Neural crest cell (in vitro differentiated cells): ENCODE measurements around the gene RAD23A. TPM values are rescaled to one million over a fixed set of nuclear protein-coding genes. Genes with fewer than 3 reads are reported as not detected.
"Not testable (repeated sequence)": the region's sequence is repeated elsewhere in the genome, so short reads cannot be mapped to it uniquely, and the experiment has no call there.

Source experiments
- DNase-seq: peaks from one replicate; pipeline ENCODE4 v3.0.0; 2021; ENCODE audit warnings: low read depth, mixed read lengths, low spot score
- H3K27ac Mint-ChIP-seq: one replicate; pipeline ENCODE4 v1.8.0; 2021; ENCODE audit warnings: mild to moderate bottlenecking, mixed read lengths; ENCODE audit not compliant: unreplicated experiment
- H3K27me3 Mint-ChIP-seq: 2 replicates; pipeline ENCODE4 v1.8.0; 2021; ENCODE audit warnings: low read depth, mild to moderate bottlenecking, mixed read lengths
- H3K36me3 Mint-ChIP-seq: 2 replicates; pipeline ENCODE4 v1.8.0; 2021; ENCODE audit warnings: low read depth, mild to moderate bottlenecking, mixed read lengths
- H3K4me1 Mint-ChIP-seq: 2 replicates; pipeline ENCODE4 v1.8.0; 2021; ENCODE audit warnings: mixed read lengths
- H3K4me3 Mint-ChIP-seq: one replicate; pipeline ENCODE4 v1.8.0; 2021; ENCODE audit warnings: mild to moderate bottlenecking, mixed read lengths
- H3K9me3 Mint-ChIP-seq: 2 replicates; pipeline ENCODE4 v1.8.0; 2021; ENCODE audit warnings: mixed read lengths
- CTCF ChIP-seq: fragments of 200-600 bp; sonication (generic); conservative IDR thresholded peaks from 2 replicates; pipeline ENCODE4 v1.5.0; 2021; ENCODE audit warnings: antibody characterized with exemption, mild to moderate bottlenecking
- total RNA-seq: library from RNA; stranded (reverse); gene quantifications from 2 replicates; pipeline ENCODE4 v1.2.1, GENCODE V29; 2021

RAD23A gene
- total RNA-seq, 1 donor from 2014 or later: 82.8 TPM

DNA sequence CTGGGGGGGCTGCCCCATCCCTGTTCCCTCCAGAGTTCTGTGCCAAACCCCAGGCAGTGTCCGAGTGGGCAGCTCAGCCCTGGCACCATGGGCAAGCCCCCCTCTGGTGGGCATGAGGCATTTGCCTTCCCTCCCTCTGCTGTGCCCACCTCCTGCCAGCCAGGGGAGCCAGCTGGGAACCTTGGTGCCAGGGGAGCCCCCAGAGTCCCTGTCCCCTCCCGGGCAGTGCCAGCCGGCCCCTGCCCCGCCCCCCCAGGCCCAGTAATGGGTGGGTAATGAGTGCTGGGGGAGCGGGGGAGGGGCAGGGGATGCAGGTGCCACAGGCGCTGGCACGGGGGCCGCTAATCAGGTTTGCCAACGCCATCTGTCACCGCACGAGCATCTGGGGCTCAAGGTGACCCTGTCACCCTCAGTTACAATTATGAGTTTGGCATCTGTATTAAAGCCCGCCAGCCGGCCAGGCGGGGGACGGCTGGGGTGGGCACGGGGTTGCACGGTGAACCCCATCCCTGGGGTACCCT is 29.6 kb downstream of the RAD23A start:
- no peak for TF ChIP-seq CTCF
- no peak overlapping the region for H3K4me3 Mint-ChIP-seq
- H3K27me3 Mint-ChIP-seq: peaks cover 62% of the 10 kb centered on the region
- H3K36me3 Mint-ChIP-seq: no peaks in the 10 kb centered on the region
- no peaks in the 10 kb centered on the region for H3K4me1 Mint-ChIP-seq
- no peak overlapping the region for H3K27ac Mint-ChIP-seq
- no peak for DNase-seq
- H3K9me3 Mint-ChIP-seq: no peaks in the 10 kb centered on the region

DNA sequence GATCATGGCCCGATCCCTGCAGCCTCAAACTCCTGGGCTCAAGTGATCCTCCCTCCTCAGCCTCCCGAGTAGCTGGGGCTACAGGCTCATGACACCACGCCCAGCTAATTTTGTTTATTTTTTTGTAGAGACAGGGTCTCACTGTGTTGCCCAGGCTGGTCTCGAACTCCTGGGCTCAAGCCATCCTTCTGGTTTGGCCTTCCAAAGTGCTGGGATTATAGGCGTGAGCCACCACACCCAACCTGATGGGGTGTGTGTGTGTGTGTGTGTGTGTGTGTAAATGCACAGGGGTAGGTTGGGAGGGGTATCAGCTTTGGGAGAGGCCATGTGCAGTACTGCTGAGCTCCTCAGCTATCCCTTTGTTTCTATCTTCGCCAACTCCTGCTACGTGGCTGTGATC is 30.4 kb downstream of the RAD23A start:
- H3K4me3 Mint-ChIP-seq, H3K27ac Mint-ChIP-seq, H3K9me3 Mint-ChIP-seq, H3K36me3 Mint-ChIP-seq, H3K4me1 Mint-ChIP-seq, DNase-seq: not testable (repeated sequence)
- H3K27me3 Mint-ChIP-seq: peaks cover 59% of the 10 kb centered on the region

DNA sequence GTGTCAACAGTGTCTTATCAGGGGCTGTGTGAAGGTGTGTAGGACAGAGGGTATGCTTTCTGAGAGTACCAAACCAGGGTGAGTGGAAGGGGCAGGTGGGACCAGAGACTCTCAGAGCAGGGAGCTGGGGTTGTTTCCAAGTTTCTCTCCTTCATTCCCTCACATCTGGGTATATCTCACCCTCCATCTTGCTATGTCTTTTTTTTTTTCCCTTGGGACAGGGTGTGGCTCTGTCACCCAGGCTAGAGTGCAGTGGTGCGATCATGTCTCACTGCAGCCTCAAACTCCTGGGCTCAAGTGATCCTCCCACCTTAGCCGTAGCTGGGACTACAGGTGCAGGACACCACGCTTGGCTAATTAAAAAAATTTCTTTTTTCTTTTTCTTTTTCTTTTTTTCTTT is 34.3 kb downstream of the RAD23A start:
- H3K4me1 Mint-ChIP-seq: peaks cover 2% of the 10 kb centered on the region
- no peaks in the 10 kb centered on the region for H3K36me3 Mint-ChIP-seq
- TF ChIP-seq CTCF: no peak
- H3K9me3 Mint-ChIP-seq: no peaks in the 10 kb centered on the region
- no peak overlapping the region for H3K27ac Mint-ChIP-seq
- H3K27me3 Mint-ChIP-seq: peaks cover 39% of the 10 kb centered on the region
- DNase-seq: no peak
- H3K4me3 Mint-ChIP-seq: no peak overlapping the region

- no peak overlapping the region for H3K27ac Mint-ChIP-seq
- H3K27me3 Mint-ChIP-seq: peaks cover 28% of the 10 kb centered on the region
- no peak for DNase-seq
- no peak overlapping the region for H3K4me3 Mint-ChIP-seq
- no peak for TF ChIP-seq CTCF
- no peaks in the 10 kb centered on the region for H3K36me3 Mint-ChIP-seq
- no peaks in the 10 kb centered on the region for H3K9me3 Mint-ChIP-seq
- peaks cover 9% of the 10 kb centered on the region for H3K4me1 Mint-ChIP-seq
Observed at GRCh38 chr19:12982648-12983047, 37.0 kb downstream of the RAD23A start.

DNA sequence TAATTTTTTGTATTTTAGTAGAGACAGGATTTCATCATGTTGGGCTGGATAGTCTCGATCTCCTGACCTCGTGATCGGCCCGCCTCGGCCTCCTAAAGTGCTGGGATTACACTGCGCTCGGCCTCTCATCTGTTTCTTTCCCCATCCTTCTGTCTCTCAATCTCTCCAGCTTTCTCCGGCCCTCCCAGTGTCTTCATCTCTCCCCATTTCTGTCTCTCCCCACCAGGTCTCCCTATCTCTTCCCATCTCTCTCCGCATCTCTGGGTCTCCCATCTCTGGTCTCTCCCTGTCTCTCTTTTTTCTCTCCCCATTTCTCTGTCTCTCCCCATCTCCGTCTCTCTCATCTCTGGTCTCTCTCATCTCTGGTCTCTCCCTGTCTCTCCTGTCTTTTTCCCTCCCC is 37.4 kb downstream of the RAD23A start:
- TF ChIP-seq CTCF: no peak
- H3K4me1 Mint-ChIP-seq: peaks cover 9% of the 10 kb centered on the region
- no peak overlapping the region for H3K27ac Mint-ChIP-seq
- no peaks in the 10 kb centered on the region for H3K9me3 Mint-ChIP-seq
- H3K4me3 Mint-ChIP-seq: no peak overlapping the region
- no peaks in the 10 kb centered on the region for H3K36me3 Mint-ChIP-seq
- no peak for DNase-seq
- H3K27me3 Mint-ChIP-seq: peaks cover 24% of the 10 kb centered on the region

DNA sequence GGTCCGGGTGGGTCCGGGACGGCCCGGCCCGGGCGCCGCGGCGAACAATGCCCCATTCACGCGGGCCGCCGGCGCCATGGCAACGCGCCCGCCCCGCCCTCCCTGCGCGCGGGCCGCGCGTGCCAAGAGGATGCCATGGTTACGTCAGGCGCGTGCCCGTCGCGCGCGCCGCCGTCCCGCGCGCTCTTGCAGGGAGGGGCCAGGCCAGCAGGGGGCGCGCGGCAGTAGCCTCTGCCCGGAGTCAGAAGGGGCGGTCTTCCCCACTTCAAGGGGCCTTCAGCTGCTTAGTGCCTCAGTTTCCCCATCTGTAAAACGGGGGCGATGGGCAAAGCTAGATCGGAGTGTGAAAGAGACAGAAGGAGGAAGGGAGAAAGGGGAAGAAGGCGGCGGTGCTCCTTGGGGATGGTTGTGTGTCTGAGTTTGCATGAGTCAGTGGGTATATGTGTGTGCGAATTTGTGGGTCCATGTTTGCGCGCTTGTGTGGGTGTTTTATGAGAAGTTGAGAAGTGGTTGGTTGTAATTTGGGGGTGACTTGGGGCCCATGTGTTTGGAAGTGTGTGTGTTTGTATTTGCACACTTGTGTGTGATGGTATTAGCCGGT is 38.0 kb downstream of the RAD23A start:
- Mint-ChIP-seq H3K4me3 (no peak overlapping the region), H3K4me1 (peaks cover 9% of the 10 kb centered on the region), H3K27me3 (peaks cover 20% of the 10 kb centered on the region), H3K36me3 (no peaks in the 10 kb centered on the region), H3K9me3 (no peaks in the 10 kb centered on the region), H3K27ac (no peak overlapping the region)
- peak; percentile 76 for DNase-seq
- peak; percentile 89 for TF ChIP-seq CTCF
